Parathyroid adenoma (tissue), 2 donors: Measurements from ENCODE around the gene GLB1L.

Source experiments
- H2AFZ ChIP-seq: fragments of 300-600 bp; sonication (generic); one replicate; pipeline ENCODE4 v1.7.0; 2017; ENCODE audit warnings: antibody characterized with exemption, mild to moderate bottlenecking
- H3K27ac ChIP-seq: fragments of 300-600 bp; sonication (generic); one replicate; pipeline ENCODE4 v1.7.0; 2017
- H3K27me3 ChIP-seq: fragments of 300-600 bp; sonication (generic); one replicate; pipeline ENCODE4 v1.7.0; 2017; ENCODE audit warnings: low read length; ENCODE audit not compliant: control insufficient read depth, insufficient read depth
- H3K36me3 ChIP-seq: fragments of 300-600 bp; sonication (generic); one replicate; pipeline ENCODE4 v1.7.0; 2017; ENCODE audit warnings: low read length; ENCODE audit not compliant: control insufficient read depth, insufficient read depth
- H3K4me1 ChIP-seq: fragments of 300-600 bp; sonication (generic); one replicate; pipeline ENCODE4 v1.7.0; 2017; ENCODE audit warnings: control low read depth
- H3K4me2 ChIP-seq: fragments of 300-600 bp; sonication (generic); one replicate; pipeline ENCODE4 v1.7.0; 2017; ENCODE audit warnings: low read length
- H3K4me3 ChIP-seq: fragments of 300-600 bp; sonication (generic); one replicate; pipeline ENCODE4 v1.7.0; 2017; ENCODE audit warnings: low read depth, low read length
- H3K79me2 ChIP-seq: fragments of 300-600 bp; sonication (generic); one replicate; pipeline ENCODE4 v1.7.0; 2017; ENCODE audit warnings: control low read depth
- H3K9ac ChIP-seq: fragments of 300-600 bp; sonication (generic); one replicate; pipeline ENCODE4 v1.7.0; 2017; ENCODE audit warnings: mild to moderate bottlenecking
- H3K9me3 ChIP-seq: fragments of 300-600 bp; sonication (generic); one replicate; pipeline ENCODE4 v1.7.0; 2017; ENCODE audit warnings: low read length; ENCODE audit not compliant: control insufficient read depth
- TF ChIP-seq, protein P1 (sequence below): fragments of 300-600 bp; sonication (generic); IDR thresholded peaks from one replicate; pipeline ENCODE4 v1.7.0; 2017; ENCODE audit warnings: antibody characterized with exemption, mild to moderate bottlenecking
- donor health status: primary hyperparathyroidism.

GLB1L gene

GRCh38 chr2:219281588-219281987, 36.3 kb upstream of the GLB1L start:
- no peaks in the 10 kb centered on the region for H3K9me3 ChIP-seq
- H2AFZ ChIP-seq, result no peak overlapping the region
- H3K27me3 ChIP-seq, result no peaks in the 10 kb centered on the region
- no peaks in the 10 kb centered on the region for H3K79me2 ChIP-seq
- H3K27ac ChIP-seq, result no peak overlapping the region
- no peaks in the 10 kb centered on the region for H3K36me3 ChIP-seq
- TF ChIP-seq, protein P1, sequence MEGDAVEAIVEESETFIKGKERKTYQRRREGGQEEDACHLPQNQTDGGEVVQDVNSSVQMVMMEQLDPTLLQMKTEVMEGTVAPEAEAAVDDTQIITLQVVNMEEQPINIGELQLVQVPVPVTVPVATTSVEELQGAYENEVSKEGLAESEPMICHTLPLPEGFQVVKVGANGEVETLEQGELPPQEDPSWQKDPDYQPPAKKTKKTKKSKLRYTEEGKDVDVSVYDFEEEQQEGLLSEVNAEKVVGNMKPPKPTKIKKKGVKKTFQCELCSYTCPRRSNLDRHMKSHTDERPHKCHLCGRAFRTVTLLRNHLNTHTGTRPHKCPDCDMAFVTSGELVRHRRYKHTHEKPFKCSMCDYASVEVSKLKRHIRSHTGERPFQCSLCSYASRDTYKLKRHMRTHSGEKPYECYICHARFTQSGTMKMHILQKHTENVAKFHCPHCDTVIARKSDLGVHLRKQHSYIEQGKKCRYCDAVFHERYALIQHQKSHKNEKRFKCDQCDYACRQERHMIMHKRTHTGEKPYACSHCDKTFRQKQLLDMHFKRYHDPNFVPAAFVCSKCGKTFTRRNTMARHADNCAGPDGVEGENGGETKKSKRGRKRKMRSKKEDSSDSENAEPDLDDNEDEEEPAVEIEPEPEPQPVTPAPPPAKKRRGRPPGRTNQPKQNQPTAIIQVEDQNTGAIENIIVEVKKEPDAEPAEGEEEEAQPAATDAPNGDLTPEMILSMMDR, result no peak
- H3K9ac ChIP-seq, result no peak overlapping the region
- peaks cover 16% of the 10 kb centered on the region for H3K4me1 ChIP-seq
- H3K4me3 ChIP-seq, result no peak overlapping the region
- H3K4me2 ChIP-seq, result no peak overlapping the region

- Histone ChIP-seq H3K4me1 (peaks cover 16% of the 10 kb centered on the region), H3K36me3 (no peaks in the 10 kb centered on the region), H2AFZ (no peak overlapping the region), H3K27ac (no peak overlapping the region), H3K27me3 (no peaks in the 10 kb centered on the region), H3K79me2 (no peaks in the 10 kb centered on the region), H3K4me2 (no peak overlapping the region), H3K4me3 (no peak overlapping the region), H3K9ac (no peak overlapping the region), H3K9me3 (no peaks in the 10 kb centered on the region)
- TF ChIP-seq, protein P1, result no peak
These were observed 35.4 kb upstream of the GLB1L start for GRCh38 chr2:219280651-219281050.

DNA sequence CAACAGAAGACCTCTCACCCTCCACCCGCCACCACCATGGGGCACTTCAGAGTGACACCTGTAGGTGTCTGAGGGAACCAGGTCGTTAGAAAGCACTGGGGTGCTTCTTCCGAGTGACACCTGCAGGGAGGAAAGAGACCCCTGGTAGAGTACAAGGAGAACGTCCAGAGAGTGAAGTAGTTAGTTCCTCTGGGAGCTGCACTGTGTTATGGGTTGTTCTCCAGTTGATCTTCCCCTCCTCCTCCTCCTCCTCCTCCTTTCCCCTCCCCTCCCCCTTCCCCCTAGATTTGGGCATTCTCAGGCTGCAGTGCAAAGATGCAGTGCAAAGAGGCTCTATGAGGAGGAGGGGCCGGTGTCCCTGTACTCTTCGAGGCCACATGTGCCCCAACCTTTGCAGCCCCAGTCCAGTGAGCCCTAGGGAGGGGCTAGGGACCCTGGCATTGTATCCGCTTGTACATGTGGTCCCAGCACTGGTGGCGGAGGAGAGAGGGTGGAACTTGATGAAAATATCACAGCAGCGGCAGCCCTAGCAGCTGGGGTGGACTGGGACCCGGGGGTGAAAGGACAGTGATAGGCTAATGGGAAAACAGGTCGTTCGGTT, 34.8 kb upstream of the GLB1L start:
- Histone ChIP-seq H3K79me2 (no peaks in the 10 kb centered on the region), H3K9ac (peak overlapping the region; percentile 68), H3K4me1 (peaks cover 16% of the 10 kb centered on the region), H3K27ac (peak overlapping the region; percentile 82), H3K36me3 (no peaks in the 10 kb centered on the region), H3K9me3 (no peaks in the 10 kb centered on the region), H2AFZ (peak overlapping the region; percentile 74), H3K4me3 (peak overlapping the region; percentile 72), H3K4me2 (peak overlapping the region; percentile 69), H3K27me3 (no peaks in the 10 kb centered on the region)
- TF ChIP-seq, protein P1, result no peak

DNA sequence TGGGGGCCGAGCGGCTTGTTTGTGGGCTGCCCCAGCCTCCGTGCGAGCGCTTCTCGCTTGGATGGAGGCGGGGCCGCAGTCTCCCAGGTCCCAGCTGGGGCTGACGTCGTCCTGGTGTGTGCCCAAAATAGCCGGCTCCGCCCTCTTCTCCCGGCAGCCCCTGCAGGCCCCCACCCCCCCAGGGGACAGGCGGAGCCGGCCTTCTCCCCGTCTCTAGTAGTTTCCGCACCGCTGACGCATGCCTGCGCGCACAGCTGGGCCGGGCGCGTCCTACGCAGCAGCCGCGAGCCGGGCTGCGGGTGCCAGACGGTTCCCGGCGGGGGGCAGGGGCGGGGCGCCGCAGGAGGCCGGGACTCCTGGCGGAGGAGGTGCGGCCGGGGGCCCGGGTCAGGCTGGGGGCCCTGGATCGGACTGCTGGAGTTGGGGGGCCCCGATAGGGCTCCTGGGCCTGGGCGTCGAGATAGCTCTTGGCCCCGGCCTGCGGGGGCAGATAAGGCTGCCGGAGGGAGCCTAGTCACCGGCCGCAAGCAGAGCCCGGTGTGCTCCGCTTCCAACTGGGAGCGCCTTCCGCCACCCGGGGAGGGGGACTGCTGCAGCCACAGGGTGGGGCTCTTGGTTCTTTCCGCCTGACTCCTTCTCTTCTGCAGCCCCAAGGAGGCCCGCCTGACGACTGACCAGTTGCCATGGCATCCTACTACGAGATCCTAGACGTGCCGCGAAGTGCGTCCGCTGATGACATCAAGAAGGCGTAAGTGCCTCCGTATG, 34.1 kb upstream of the GLB1L start, which contains the start of gene DNAJB2:
TSS of gene DNAJB2 (plus strand) at position 216 of the 765 bp plus-strand sequence. CDS start at position 684, 468 bp downstream.
- H2AFZ ChIP-seq, result peak within 1 kb of the TSS; percentile 74
- TF ChIP-seq, protein P1, result no peak
- no peaks in the 10 kb centered on the region for H3K36me3 ChIP-seq
- H3K9me3 ChIP-seq, result no peaks in the 10 kb centered on the region
- peak within 1 kb of the TSS; percentile 82 for H3K27ac ChIP-seq
- H3K9ac ChIP-seq, result peak within 1 kb of the TSS; percentile 68
- peak within 1 kb of the TSS; percentile 69 for H3K4me2 ChIP-seq
- peak within 1 kb of the TSS; percentile 72 for H3K4me3 ChIP-seq
- H3K4me1 ChIP-seq, result peaks cover 20% of the 10 kb centered on the region
- no peaks in the 10 kb centered on the region for H3K79me2 ChIP-seq
- H3K27me3 ChIP-seq, result no peaks in the 10 kb centered on the region
